CD4-positive, alpha-beta T cell treated with Interferon gamma for 1 hour (primary cell): ENCODE results near the gene TARS3.
"Not testable (repeated sequence)": the region's sequence is repeated elsewhere in the genome, so short reads cannot be mapped to it uniquely, and the experiment has no call there.

Experiments
- DNase-seq: peaks from one replicate; pipeline ENCODE4 v3.0.0-alpha.2; 2020

TARS3 gene

GRCh38 chr15:101652786-101653430, 71.4 kb downstream of the TARS3 start:
- no peak for DNase-seq

GRCh38 chr15:101652098-101652785, 72.0 kb downstream of the TARS3 start, which contains the start of gene TM2D3:
TSS of gene TM2D3 (minus strand) at chr15:101652381. CDS start at chr15:101652361, 20 bp downstream.
- peak; percentile 94 for DNase-seq

GRCh38 chr15:101651554-101652097, 72.6 kb downstream of the TARS3 start:
- DNase-seq: no peak

- no peak for DNase-seq
Measured at GRCh38 chr15:101650145-101650544, 74.1 kb downstream of the TARS3 start.

- DNase-seq: no peak
Measured at GRCh38 chr15:101648356-101648755, 75.9 kb downstream of the TARS3 start.

- DNase-seq: no peak
Measured at GRCh38 chr15:101647251-101647650, 77.0 kb downstream of the TARS3 start.

DNA sequence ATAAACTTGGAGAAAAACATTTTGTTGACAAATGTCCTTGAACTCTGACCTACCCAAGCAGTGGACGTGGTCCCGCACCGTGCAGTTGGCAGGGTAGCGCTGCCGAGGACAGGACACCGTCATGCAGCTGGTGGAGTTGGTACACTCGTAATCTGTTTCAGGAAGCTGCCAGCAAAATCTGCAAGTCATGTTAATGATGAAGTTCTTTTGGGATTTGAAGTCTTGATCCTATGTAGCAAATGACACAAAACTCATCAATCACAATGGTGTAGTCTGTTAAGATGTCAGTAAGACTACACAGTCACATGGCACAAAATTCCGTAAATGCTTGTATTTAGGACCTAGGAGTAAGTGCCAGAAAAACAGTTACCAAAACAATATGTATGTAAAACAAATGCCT, 77.6 kb downstream of the TARS3 start:
- no peak for DNase-seq

DNA sequence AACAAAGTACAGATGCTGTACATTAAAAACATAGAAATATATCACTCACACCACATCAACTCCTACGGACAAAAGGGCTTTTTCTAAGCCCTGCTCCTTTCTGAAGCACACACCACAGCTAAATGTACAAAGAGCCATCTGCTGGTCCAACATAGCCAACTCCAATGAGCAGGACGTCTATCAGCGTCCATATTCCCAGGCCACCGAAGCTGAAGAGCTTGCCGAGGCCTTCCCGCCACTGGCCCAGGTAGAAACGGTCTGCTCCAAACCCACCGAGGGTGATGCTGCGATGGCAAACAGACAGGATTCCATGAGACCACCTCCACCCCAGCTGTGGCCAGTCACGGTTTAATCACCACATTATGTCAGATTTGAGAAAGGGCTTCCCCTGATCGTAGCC, 81.9 kb downstream of the TARS3 start:
- no peak for DNase-seq

GRCh38 chr15:101641894-101642293, 82.4 kb downstream of the TARS3 start:
- DNase-seq: peak; percentile 51

DNA sequence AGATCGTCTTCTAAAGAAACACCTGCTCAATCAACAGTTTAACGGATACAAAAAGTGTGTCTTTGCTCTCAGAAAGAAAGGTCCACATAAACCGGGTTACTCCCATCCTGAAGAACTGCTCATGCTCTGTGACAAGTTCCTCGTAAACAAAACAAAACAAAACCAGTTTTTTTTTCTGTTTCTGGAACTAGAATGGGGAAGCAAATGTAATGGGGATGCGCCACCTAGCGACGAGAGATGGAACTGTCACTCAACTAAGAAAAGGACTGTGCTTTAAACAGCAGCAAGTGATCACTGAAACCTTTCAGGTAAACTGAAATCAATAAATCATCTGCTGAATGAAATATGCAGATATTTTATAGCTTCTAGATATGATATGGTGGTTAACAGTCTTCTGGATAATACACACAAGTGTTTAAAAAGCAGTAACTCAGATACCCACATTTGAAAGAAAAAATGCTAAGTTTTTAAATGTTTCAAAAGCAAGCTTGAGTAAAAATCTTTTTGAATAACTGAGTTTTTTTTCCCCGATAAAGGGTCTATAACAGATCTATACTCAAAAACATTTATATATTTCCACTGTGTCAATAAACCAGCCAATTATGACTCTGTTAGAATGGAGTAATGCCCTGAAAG, 83.0 kb downstream of the TARS3 start:
- DNase-seq: peak; percentile 73

DNA sequence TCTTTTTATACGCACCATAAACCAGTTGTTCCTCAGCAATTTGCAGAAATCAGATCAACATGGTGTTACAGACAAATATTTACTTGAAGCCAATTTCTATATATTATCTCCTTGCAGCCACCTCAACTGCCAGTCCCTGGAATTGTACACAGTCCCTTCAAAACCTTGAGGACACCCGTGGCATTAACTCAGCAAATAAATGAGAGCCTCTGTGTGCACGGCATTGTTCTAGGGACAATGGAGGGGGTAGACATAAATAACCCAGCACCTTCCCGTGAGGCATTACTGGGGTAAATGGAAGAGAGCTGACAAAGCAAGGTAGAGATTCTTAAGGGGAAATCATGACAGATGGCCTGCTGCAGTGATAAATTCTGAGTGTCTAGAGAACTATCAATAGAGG, 84.6 kb downstream of the TARS3 start:
- no peak for DNase-seq

DNA sequence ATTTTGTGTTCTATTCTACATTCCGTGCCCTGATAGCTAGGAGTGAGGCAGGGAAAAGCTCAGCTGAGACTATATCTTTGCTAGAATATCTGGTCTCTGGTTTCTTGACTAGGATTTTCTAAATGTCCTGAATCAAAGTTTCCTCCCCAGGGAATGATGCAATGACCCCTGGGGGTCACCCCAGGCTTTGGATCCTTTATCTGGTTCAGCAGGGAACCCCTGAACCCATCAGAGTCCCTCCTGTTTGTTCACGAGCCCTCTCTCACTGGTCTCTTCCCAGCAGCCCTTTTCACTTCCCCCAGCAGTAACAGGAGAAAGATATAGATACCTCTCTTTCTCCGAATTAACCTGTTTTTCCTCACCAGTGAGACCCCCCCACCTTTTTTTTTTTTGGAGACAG, 86.4 kb downstream of the TARS3 start:
- no peak for DNase-seq

DNA sequence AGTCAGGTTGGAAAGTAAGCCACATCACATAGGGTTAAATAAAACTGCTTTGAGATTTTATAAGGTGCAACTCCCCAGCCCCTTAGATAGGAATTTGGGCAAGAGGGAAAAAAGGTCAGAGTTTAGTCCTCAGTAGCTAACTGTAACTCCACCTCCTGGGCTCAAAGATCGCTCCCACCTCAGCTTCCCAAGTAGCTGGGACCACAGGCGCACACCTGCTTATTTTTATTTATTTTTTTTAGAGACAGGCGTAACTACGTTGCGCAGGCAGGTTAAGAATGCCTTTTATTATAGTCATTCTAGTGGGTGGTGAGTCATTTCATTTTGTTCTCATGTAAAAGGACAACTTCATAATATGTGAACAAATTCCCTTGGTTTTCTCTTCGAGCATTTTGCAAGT, 86.8 kb downstream of the TARS3 start:
- DNase-seq: no peak

- no peak for DNase-seq
Measured at GRCh38 chr15:101637038-101637437, 87.2 kb downstream of the TARS3 start.

DNA sequence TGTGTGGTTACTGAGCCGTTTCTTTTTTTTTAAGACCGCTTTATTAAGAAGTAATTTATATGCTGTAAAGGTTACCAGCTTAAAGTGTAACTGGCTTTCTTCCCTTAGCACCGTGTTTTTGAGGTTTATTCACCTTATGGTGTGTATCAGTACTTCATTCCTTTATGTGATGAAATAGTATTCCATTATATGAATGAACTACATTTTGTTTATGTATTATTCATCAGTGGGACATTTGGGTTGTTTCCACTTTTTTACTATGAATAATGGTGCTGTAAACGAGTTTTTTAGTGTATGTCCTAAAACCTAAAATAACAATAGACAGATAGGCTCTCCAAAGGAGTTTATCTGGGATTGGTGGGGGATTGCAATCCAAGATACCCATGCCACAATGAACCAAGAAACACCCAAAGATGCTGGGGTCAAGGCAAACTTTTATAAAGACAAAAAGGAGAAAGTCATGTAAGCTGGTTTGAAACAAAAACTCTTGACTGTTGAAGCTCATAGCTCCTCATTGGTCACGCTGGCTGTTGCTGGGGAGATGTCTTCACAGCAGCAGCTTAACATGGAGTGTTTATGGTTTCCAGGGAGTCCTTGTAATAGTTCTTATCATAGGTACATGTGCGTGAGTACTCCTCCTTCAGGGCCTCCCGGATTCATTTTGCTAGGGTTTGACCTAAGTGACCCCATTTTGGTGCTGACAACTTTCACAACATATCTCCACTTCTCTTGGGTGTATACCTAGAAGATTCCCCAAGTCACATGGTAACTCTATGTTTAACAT, 88.1 kb downstream of the TARS3 start:
- DNase-seq: no peak

DNA sequence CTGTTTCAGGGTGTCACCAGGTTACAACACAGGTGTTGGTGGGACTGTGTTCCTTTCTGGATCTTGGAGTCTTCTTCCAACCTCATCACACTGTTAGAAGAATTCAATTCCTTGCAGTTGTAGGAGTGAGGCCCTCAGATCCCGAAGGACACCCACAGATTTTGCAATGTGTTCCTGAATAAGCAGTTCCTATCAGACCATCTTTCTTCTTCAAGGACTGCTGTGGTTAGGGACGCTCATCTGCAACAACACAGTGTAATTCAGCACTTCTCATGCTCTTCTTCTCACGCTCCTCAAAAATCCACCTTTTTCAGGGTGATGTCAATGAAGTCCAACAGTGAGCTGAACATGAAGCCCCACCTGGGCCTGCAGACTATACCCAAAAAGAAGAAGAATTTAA, 90.9 kb downstream of the TARS3 start:
- no peak for DNase-seq

DNA sequence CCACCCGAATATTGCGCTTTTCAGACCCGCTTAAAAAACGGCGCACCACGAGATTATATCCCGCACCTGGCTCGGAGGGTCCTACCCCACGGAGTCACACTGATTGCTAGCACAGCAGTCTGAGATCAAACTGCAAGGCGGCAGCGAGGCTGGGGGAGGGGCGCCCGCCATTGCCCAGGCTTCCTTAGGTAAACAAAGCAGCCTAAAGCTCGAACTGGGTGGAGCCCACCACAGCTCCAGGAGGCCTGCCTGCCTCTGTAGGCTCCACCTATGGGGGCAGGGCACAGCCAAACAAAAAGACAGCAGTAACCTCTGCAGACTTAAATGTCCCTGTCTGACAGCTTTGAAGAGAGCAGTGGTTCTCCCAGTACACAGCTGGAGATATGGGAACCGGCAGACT, 97.5 kb downstream of the TARS3 start:
- not testable (repeated sequence) for DNase-seq

DNA sequence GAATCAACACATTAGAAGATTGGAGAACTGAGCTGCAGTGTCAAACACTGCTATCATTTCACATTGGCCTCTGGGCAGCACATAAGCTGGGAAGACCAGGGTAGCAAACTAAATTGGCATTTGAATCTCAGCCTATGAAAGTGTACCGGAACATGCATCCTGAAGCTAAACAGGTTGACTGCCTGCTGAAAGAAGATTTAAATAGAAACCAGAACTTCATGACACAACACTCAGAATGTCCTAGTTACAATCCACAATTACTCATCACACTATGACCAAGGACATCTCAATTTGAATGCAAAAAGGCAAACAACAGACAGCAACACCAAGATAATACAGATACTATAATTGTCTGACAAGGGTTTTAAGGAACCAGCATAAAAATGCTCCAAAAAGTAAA, 98.3 kb downstream of the TARS3 start:
- DNase-seq: no peak

GRCh38 chr15:101625184-101625583, 99.1 kb downstream of the TARS3 start:
- DNase-seq: peak; percentile 18

- no peak for DNase-seq
Measured at GRCh38 chr15:101623367-101624304, 100.6 kb downstream of the TARS3 start.

DNA sequence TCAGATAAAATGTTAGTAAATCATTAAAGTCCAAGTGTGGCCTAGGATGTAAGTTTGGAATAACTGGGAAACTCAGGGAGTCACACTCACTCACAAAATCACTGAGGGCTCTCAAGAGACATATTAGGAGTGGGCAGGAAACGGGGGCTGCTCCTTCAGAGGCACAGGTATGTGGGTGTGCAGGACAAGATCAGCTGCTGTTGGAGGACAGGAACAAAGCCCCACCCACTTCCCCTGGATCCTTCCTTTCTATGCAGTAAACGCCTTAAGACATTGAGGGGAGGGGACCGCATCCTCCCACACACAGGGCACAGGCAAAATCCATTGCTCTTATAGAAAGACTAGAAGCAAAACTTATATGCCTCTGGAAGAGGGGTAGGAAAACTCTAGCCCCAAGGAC, 102.3 kb downstream of the TARS3 start:
- no peak for DNase-seq

GRCh38 chr15:101620671-101621070, 103.6 kb downstream of the TARS3 start:
- DNase-seq: no peak
